PFSK-1 (cell line): ENCODE measurements around the gene MFSD2A.

ENCODE experiments used
- FOXP2 ChIP-seq: optimal IDR thresholded peaks from 2 replicates; pipeline ENCODE3; 2011; ENCODE audit warnings: borderline replicate concordance, control low read depth, inconsistent platforms; ENCODE audit not compliant: insufficient read depth; ENCODE audit errors: extremely low read length, extremely low read depth
- POLR2AphosphoS5 ChIP-seq: IDR thresholded peaks from 2 replicates; pipeline ENCODE4 v1.6.1; 2012; ENCODE audit warnings: low read depth, mild to moderate bottlenecking, control low read depth, low read length, moderate library complexity
- REST ChIP-seq, 2 experiments: IDR thresholded peaks; 2 replicates each; pipeline versions ENCODE4 v1.6.1 to v1.8.0; 2011 to 2012; ENCODE audit warnings: low read depth in 2 of 2, low read length in 2 of 2, control low read depth in 1 of 2, inconsistent platforms in 1 of 2, mild to moderate bottlenecking in 1 of 2, moderate library complexity in 1 of 2; ENCODE audit not compliant: insufficient read depth in 1 of 2
- SIN3A ChIP-seq: IDR thresholded peaks from 2 replicates; pipeline ENCODE4 v1.6.1; 2012; ENCODE audit warnings: mild to moderate bottlenecking, low read length, moderate library complexity, borderline replicate concordance; ENCODE audit not compliant: insufficient read depth
- TAF1 ChIP-seq: IDR thresholded peaks from 2 replicates; pipeline ENCODE4 v1.6.1; 2012; ENCODE audit warnings: low read length, control low read depth, borderline replicate concordance; ENCODE audit not compliant: insufficient read depth

GRCh38 chr1:40003156-40004093 lies 48.5 kb downstream of the MFSD2A start:
- TF ChIP-seq TAF1 (no peak), FOXP2 (no peak), POLR2AphosphoS5 (no peak), SIN3A (no peak), REST (IDR thresholded peaks at IDR 0.05; ENCODE audit: insufficient read depth in 1 of 2, low read depth in 2 of 2, low read length in 2 of 2) (no peak)
